Measurements from ENCODE around the gene GPX4.
A peak's percentile ranks its signal among the peaks of the same experiment; 100 is the strongest.

The GPX4 gene

DNA sequence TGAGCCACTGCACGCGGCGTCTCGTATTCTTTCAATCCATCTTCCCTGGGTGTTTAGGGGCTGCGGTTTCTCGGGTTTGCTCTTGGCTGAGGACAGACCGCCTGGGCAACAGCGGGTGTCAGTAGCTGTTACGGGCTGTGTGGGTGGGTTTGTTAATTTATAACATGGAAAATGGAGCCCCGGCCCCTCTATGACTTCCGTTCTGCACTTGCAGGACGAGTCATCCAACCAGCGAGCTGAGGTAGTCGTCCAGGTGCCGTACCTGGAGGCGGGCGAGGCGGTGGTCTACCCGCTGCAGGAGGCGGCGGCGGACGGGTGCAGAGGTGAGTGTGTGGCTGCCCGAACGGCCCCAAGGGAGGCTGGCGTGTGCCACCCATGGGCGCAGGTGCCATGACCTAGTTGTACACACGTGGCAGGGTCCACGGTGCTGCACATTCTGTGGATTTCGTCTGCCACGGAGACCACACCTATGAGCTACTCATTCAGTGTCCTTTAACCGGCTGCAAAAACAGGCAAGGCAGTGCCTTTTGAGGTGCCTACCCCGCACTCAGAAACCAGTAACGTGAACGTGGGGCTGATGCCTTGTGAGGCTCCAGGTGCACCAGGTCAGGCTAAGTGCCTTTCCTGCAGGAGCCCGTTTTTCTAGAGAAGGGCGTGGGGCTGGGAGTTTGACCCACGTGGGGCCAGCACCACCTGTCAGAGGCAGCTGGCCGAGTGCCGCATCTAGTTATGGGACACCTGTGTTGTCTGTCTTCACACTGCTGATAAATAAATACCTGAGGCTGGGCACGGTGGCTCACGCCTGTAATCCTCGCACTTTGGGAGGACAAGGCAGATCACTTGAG, 19.5 kb upstream of the GPX4 start:
- DNase-seq, result no peak

DNA sequence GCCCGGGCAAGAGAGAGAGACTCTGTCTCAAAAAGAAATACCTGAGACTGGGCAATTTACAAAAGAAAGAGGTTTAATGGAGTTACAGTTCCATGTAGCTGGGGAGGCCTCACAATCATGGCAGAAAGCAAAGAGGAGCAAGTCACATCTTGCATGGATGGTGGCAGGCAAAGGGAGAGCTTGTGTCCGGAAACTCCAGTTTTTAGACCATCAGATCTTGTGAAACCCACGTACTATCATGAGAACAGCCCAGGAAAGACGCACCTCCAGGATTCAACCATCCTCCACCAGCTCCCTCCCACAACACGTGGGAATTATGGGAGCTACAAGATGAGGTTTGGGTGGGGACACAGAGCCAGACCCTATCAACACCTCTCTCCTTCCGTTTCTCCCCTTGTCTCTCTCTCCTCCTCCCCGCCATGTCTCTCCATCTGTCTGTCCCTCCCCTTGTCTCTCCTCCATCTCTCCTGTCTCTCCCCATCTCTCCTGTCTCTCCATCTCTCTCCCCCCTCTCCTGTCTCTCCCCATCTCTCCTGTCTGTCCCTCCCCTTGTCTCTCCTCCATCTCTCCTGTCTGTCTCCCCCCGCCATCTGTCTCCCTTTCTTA, 18.6 kb upstream of the GPX4 start:
- no peak for DNase-seq

DNA sequence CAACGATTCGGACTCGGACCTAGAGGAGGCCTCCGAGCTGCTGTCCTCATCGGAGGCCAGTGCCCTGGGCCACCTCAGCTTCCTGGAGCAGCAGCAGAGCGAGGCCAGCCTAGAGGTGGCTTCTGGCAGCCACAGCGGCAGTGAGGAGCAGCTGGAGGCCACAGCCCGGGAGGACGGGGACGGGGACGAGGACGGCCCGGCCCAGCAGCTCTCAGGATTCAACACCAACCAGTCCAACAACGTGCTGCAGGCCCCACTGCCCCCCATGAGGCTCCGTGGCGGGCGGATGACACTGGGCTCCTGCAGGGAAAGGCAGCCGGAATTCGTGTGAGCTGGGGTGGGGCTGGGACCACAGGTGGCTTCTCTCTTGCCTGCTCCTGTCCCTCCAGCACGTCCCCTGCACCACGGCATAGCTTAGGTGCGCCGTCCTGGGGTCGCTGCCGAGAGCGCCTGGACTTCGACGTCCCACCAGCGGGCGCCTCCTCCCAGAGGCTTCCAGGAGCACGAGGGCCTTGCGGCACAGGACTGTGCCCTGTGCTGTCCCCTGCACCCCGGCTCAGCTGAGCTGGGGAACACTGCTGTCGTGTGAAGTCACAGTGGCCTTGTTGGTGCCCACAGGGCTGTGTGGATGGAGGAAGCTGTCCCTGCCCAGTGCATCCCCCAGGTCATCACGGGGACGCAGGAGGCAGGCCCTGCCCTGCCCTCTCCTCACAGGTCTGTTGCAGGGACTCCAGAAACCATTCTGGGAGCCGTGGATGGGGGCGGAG, 17.9 kb upstream of the GPX4 start:
- DNase-seq, result no peak

DNA sequence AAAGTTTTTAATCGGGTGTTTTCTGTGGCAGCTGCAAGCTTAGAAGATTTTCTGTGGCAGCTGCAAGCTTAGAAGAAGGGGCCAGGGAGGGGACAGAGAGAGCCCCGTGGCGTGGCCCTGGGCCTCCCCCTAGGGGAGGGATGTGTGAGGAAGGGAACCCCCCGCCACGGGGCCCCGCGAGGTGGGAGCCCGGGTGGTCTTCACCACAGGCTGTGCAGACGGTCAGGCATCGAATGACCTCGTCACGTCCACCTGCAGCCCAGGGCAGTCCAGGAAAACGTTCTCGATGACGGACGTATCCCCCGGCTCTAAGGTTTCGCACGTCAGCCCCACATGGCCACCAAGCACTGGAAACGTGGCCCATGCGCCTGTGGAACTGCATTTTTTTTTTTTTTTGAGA, 17.2 kb upstream of the GPX4 start:
- DNase-seq, result no peak

DNA sequence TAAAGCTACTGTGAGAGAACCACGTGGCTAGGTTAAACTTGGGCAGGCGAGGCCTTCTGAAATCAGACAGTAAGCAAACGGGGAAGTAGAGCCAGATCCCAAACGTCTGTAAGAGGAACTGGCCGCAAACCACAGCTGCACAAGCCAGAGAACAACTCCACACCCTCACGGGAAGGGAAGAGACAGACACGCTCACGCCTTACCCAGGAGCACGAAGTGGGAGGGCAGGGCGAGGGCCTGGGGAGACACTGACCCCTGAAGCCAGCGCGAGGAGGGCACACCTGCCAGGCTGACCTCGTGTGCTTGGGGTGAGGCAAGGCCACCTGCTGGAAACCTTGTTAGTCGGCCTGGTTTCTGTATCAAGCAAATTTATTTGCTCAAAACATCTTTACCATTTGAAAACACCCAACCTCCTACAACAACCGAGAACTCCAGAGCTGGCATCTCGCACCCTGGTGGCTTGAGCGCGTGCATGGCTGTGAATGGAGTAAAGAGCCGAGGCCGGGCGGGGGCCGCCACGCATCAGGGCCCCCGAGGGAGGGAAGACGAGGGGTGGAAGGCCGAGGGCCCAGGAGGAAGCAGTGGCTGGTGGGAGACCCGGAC, 15.9 kb upstream of the GPX4 start:
- no peak for DNase-seq

DNA sequence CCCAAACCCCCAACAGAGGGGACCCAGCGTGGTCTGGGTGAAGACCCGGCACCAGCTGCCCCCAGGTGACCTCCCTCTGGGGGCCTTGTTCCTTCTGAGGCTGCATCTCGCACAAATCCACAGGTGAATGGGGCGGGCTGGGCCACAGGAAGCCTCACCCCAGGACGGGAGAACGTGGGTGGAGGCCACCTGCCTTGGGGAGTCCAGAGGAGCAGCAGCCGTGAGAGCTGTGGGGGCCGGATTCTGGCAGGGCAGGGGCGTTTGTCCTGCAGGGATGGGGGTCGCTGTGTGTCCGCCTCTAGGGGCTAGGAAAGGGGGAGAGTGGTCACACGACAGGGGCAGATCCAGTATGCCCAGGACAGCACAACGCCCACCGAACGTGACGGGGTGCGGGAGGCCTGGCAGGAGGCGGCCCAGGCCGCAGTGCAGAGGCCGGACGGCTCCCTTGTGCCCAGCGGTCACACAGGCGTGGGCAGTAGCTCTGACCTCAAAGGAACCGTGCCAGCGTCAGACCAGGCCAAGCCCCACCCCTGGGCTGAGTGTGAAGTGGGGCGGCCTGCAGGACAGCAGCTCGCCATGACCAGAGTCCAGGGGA, 15.3 kb upstream of the GPX4 start:
- no peak for DNase-seq

DNA sequence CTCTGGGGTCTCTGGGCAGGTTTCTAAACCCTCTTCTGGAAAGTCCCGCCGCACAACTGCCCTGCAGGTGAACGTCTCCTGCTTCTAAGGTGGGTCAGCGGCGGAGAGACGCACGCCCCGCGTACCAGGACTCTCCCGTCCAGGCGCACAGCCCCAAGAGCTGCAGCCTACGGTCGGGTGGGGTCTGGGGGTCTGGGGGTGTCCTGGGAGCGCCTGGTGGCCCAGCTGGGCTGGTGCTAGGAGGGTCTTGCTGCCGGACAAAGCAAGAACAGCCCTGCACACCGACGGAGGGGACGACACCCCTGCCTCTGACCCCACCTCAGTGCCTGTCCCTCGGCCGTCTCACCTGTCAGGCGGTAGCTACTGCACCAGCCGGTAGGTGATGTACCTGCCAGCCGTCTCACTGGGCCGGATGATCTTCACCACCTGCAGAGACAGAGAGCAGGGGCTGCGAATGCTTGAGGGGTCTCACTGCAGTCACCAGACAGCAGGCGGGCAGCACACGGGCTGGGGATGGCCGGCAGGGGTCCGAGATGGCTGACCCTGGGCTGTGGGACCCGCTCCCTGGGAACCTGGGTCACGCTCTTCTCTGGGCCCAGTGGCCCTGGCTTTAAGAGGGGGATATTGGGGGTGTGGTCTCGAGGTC, 14.5 kb upstream of the GPX4 start:
- DNase-seq, result no peak

DNA sequence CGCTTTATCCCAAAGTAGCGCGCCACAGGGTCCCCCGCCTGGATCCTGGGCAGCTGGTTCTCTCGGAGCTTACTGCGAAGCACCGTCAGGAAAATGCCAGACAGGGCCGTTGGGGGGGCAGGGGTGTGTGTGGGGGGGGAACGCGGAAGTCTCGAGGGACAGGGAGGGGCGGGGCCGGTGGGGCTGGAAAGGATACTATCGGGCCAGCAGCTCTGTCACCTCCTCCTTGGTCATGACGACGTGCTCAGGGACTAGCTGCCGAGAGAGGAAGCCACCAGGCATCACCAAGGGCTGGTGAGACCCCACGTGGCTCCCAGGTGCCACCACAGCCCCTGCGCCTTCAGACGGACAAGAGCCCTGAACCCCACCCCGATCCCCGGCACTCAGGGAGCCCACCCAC, 13.9 kb upstream of the GPX4 start:
- no peak for DNase-seq

DNA sequence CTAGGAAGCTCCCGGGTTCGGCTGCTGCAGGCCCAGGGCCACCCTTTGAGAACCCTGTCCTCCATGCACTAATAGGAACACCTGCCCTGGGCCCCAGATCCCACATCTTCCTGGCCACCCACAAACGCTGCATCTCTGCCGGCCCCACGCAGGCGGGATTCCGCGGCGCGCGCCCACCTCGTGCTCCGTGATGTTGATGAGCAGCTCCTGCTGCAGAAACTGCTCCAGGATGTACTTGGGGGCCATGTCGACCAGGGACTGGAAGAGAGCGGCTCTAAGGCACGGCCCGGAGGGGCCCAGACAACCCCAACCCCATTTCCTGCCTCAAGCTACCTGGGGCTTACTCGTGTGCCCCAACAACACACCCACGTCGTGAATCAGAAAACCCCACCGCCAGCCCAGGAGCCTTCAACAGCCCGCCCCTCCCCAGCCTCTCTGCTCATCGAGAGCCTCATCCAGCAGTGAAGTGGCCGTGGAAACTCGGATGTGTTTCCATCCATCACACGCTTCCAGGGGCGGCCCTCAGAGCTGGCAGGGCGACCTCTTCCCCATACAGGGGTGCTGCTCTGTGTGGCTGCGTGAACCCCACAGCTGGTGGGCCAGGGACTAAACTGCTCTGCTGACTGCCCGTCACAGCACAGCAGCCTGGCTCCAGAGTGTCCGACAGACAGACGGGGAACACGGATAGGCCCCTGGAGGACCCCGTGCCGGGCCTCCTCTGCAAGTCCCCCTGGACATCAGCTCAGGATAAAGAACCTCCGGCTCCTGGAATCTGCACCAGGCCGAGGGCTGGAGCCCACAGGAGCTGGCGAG, 12.9 kb upstream of the GPX4 start:
- no peak for DNase-seq

DNA sequence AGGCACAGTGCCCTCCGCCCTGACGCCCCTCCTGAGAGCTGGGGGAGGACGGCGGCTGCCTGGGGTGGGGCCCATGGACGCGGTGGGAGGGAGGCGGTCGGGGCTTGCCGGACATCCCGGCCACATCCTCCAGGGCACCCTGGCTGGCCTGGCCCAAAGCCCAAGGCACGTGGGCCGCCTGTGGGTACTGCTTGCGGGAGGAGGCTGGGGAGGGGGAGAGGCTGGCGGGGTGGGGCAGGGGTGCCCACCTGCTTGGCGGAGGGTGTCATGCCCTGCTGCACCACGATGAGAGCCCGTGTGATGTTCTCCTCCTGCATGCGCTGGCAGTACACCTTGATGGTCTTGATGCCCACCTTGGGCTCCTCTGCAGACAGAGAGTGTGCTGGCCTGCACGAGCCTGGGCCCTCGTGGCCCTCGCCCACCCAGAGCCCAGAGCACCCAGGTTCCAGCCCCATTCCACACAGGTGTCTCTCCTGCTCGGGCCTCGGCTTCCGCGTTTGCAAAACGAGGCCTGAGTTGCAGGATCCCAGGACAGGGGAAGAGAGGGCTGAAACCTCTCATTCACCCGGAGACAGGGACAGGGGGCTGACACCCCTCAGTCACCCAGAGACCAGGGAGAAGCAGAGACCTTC, 12.1 kb upstream of the GPX4 start:
- DNase-seq, result no peak

DNA sequence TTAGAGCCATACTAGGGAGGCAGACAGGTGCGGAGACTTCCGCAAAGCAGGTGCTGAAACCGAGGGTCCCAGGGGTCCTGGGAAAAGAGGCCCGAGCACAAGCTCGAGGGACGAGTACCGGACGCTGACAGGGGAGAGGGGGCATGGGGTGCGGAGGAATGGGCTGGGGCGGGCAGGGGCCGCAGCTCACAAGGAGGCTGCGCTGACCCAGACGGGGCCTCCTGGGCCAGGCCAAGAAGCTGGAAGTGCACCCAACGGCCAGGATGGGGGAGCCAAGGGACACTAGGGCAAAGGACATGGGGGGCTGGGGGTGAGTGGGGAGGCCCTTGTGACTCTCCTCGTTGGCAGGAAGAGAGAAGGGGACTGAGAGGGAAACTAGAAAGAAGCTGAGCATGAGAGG, 10.5 kb upstream of the GPX4 start:
- DNase-seq, result no peak

DNA sequence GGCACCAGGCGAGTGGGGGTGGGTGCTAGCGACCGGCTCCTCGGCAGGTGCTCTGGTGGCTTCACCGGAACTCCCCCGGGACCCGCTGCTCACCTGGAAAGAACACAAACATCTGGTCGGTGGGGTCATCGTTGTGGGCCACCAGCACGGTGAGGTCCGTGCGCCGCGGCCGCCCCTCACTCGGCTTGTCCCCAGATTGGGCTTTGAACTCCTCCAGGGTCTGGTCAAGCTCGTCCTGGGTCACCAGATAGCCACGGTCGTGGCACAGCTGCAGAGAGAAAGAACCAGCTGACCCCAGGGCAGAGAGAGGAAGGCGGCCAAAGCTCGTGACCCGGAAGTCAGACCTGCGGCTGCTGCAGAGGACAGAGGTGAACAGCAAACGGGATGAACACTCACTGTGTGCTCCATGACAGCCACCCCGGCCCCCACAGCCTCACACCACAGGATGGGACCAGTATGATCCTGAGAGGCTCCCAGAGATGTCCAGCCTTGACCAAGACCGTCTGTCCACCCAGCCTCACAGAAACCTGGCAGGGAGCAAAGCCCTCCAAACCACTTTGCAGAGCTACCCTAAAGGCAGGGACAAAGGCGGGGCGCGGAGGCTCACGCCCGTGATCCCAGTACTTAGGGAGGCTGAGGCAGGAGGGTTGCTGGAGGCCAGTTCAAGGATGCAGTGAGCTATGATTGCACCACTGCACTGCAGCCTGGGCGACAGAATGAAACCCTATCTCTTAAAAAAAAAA, 9.8 kb upstream of the GPX4 start:
- no peak for DNase-seq

DNA sequence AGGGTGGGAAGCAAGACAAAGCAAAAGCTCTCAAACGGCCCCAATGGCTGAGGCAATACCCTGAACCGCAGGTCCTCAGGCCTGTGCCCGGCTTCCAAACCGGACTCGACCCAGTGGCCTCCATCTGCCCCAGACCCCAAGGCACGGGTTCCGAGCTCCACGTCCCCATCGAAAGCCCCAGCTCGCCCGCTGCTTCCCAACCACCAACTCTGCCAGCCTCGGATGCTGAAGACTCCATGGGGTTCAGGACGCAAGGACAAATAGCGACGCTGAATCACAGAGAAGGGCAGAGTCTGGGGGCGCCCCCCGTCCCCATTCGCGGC, 9.2 kb upstream of the GPX4 start:
- no peak for DNase-seq

DNA sequence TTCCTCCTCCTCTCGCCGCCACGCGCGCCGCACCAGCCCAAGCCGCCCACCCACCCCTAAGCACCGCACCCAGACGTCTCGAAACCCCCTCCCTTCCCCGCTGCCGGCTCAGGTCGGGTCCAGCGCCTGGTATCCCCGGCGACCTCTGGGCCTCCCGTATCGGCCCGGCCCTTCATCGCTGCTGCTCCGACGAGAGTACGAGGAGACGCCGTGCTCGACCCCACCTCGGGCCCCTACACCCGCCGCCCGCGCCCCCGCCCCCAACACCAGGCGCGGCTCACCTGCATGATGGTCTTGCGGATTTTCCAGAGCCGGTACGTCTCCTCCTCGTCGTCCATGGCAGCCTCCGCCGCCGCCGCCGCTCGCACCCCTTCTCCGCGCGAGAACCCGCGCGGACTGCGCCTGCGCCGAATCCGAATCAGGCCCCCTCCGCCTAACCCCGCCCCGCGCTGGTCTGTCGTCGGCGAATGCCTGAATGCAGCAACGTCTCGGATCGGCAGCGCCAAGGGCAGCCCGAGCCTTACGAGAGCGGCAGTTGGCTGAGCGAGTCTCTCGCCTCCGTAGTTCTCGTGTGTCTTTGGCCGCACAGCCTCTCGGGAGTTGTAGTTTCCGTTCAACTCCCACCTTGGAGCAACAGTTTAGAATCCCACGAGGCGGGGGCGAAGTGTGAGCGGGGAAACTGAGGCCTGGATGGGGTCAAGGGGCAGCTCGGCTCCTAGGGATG, 8.7 kb upstream of the GPX4 start, which contains the start of gene POLR2E:
Gene POLR2E, minus strand, starts transcription at position 398 of the 724 bp plus-strand sequence. Its CDS starts 60 bp downstream, at position 338.
- peak; percentile 94 to 96 for DNase-seq

DNA sequence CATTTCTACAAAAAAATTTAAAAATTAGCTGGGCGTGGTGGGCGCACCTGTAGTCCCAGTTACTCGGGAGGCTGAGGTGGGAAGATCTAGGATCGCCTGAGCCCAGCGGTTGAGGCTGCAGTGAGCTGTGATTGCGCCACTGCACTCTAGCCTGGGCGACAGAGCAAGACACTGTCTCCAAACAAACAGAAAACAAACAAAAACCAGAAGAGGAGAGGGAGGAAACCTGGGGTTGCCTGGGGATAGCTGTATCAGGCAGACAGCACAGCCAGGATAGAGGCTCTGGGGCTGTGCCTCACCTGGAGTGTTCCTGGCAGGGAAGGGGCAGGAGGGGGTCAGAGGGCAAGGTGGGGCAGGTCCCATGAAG, 6.0 kb upstream of the GPX4 start:
- no peak for DNase-seq

DNA sequence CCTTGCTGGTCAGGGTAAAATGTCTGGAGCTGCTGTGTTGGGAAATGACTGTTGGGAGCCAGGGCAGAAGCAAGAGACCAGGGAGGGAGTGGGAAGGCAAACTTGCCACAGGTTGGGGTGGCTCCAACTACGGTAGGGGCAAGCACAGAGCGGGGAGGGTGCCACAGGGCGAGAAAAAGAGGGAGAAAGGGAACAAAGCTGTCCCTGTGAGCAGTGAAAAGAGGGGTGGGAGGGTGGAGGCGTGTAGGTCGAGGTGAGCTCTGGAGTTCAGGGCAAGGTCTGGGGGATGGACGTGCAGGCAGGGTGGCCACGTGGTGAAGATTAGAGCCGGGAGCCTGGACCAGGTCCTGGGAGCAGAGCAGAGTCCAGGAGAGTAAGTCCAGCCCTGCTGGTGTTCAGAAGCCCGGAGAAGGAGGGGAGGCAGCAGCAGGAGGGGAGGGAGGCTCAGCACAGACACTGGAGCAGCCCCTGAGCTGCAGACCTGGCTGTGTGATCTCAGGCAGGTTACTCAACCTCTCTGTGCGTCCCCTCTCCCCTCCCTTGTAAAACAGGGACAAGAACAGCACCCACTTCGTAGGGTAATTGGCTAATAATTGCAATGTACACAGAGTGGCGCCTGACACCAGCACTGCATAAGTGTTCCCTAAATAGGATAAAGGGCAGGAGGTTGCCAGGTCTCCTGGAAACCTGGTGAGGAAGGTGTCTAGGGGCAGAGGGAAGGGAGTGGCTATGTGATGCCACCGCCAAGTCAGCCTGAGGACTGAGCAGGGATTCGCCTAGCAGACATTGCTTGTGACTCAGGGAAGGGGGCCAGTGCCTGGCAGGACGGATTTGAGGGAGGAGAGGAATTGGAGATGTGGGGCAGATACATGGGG, 5.4 kb upstream of the GPX4 start:
- DNase-seq, result no peak

DNA sequence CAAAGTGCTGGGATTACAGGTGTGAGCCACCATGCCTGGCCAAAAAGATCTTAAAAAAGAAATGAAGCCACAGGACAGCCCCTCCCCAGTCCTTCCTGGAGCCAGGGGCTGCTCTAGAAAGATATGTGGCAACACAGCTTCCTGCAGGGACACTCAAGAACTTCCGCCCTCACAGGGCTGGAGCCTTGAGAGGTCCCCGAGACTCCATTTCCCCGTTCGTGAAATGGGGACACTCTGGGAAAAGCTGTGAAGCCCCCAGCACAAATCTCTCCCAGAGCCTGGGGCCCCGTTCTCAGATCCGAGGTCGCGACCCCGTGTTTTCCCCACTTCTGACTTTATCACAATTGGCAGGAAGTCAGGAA, 2.5 kb upstream of the GPX4 start:
- DNase-seq, result no peak

DNA sequence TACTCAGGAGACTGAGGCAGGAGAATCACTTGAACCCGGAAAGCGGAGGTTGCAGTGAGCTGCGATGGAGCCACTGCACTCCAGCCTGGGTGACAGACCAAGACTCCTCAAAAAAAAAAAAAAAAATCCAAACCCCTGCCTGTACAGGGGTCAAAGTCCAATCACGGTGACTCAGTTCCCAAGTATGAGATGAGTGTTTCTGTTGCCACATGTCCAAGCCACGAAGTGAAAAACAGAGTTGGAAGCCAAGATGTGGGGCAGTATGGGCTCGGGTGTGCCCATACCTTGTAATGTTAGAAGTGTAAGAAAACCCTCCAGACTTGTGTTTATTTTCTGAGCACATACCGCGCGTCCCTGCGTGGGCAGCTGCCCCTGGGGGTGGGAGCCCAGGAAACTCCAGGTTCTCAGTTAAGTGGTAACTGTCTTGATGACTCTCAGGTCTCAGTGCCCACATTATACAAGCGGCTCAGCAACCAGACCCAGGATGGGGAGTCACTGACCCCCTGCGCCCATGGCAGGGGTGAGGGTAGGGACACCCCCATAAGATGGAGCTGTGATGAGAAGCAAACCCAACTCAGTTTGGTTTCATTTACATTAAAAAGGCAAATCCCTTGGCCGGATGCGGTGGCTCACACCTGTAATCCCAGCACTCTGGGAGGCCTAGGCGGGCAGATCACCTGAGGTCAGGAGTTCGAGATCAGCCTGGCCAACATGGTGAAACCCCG, 1.2 kb upstream of the GPX4 start:
- DNase-seq, result no peak
